Measurements from ENCODE around the gene LYL1. TPM values are rescaled to one million over a fixed set of nuclear protein-coding genes. Genes with fewer than 3 reads are reported as not detected.

Gene LYL1
- total RNA-seq, 2 donors from 2014 or later: 4.6 to 13.3 TPM

GRCh38 chr19:13094106-13094504 lies 8.6 kb downstream of the LYL1 start:
- intact Hi-C loops (cut with DNase I): no loop called here

GRCh38 chr19:13093407-13094105 lies 9.1 kb downstream of the LYL1 start:
- Histone ChIP-seq H3K9me3 (no peaks in the 10 kb centered on the region), H3K27me3 (replicated peaks; ENCODE audit: insufficient read depth) (no peaks in the 10 kb centered on the region), H3K36me3 (peaks cover 5 to 13% of the 10 kb centered on the region in 2 donors), H3K4me3 (no peak overlapping the region), H3K4me1 (replicated peaks) (peaks cover 11% of the 10 kb centered on the region), H3K27ac (peak overlapping the region; percentile 56 to 88)
- peak; percentile 74 for DNase-seq (ENCODE audit: low spot score)
- no peak for TF ChIP-seq POLR2A (IDR thresholded peaks at IDR 0.05)
- TF ChIP-seq POLR2AphosphoS5 (IDR thresholded peaks at IDR 0.05): peak; percentile 31
- TF ChIP-seq, protein P1, sequence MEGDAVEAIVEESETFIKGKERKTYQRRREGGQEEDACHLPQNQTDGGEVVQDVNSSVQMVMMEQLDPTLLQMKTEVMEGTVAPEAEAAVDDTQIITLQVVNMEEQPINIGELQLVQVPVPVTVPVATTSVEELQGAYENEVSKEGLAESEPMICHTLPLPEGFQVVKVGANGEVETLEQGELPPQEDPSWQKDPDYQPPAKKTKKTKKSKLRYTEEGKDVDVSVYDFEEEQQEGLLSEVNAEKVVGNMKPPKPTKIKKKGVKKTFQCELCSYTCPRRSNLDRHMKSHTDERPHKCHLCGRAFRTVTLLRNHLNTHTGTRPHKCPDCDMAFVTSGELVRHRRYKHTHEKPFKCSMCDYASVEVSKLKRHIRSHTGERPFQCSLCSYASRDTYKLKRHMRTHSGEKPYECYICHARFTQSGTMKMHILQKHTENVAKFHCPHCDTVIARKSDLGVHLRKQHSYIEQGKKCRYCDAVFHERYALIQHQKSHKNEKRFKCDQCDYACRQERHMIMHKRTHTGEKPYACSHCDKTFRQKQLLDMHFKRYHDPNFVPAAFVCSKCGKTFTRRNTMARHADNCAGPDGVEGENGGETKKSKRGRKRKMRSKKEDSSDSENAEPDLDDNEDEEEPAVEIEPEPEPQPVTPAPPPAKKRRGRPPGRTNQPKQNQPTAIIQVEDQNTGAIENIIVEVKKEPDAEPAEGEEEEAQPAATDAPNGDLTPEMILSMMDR (IDR thresholded peaks at IDR 0.05): peak; percentile 93 to 97 (median 95)
- intact Hi-C loops (cut with DNase I): loop anchor here (2.0 kb wide), 1 partner anchor 111 kb away; no protein-coding TSS in a partner anchor
- 40% methylated on average over 12 of the region's 12 CpGs for WGBS

More at GRCh38 chr19:13094106-13094504, 8.6 kb downstream of the LYL1 start:
- DNase-seq (ENCODE audit: low spot score): no peak
- H3K9me3 ChIP-seq: no peaks in the 10 kb centered on the region
- TF ChIP-seq, protein P1 (IDR thresholded peaks at IDR 0.05): no peak
- TF ChIP-seq POLR2AphosphoS5 (IDR thresholded peaks at IDR 0.05): no peak
- peaks cover 5 to 13% of the 10 kb centered on the region in 2 donors for H3K36me3 ChIP-seq
- peak overlapping the region; percentile 56 to 88 for H3K27ac ChIP-seq
- 61% methylated on average over 5 of the region's 5 CpGs for WGBS
- no peaks in the 10 kb centered on the region for H3K27me3 ChIP-seq (replicated peaks; ENCODE audit: insufficient read depth)
- H3K4me1 ChIP-seq (replicated peaks): peaks cover 11% of the 10 kb centered on the region
- H3K4me3 ChIP-seq: no peak overlapping the region

DNA sequence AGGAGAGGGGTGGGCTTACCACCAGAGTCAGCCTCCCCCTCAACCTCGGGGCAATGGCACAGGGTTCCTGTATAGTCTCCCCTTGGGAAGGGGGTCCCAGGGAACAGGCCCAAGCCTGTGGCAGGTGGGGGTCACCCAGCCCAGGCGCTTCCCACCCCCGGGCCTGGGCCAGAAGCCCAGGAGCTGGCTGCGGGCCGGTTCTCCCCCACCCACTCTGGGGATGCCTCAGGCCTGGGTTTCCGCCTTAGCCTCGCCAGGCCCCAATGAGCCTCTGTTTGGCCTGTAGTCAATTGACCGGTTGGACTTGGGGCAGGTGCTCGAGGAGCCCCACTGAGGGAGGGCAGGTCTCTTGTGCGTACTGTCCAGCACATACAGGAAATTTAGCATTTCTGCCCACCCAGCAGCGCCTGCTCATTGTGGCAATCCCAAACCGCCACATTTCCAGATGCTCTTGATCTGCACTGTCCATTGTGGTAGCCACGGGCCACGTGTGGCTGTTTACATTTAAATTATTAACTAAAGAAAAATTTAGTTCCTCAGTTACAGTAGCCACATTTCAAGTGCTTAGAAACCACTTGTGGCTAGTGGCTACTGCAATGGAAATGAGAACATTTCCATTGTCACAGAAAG lies 9.9 kb downstream of the LYL1 start:
- H3K4me3 ChIP-seq: no peak overlapping the region
- intact Hi-C loops (cut with DNase I): loop anchor here (2.0 kb wide), 1 partner anchor 110 kb away; no protein-coding TSS in a partner anchor
- peak overlapping the region; percentile 79 to 88 for H3K27ac ChIP-seq
- peaks cover 5 to 13% of the 10 kb centered on the region in 2 donors for H3K36me3 ChIP-seq
- TF ChIP-seq, protein P1 (IDR thresholded peaks at IDR 0.05): no peak
- no peak for TF ChIP-seq POLR2AphosphoS5 (IDR thresholded peaks at IDR 0.05)
- TF ChIP-seq POLR2A (IDR thresholded peaks at IDR 0.05): no peak
- WGBS: 69% methylated on average over 9 of the region's 14 CpGs
- H3K27me3 ChIP-seq (replicated peaks; ENCODE audit: insufficient read depth): no peaks in the 10 kb centered on the region
- DNase-seq (ENCODE audit: low spot score): no peak
- H3K4me1 ChIP-seq (replicated peaks): peaks cover 9% of the 10 kb centered on the region
- no peaks in the 10 kb centered on the region for H3K9me3 ChIP-seq

DNA sequence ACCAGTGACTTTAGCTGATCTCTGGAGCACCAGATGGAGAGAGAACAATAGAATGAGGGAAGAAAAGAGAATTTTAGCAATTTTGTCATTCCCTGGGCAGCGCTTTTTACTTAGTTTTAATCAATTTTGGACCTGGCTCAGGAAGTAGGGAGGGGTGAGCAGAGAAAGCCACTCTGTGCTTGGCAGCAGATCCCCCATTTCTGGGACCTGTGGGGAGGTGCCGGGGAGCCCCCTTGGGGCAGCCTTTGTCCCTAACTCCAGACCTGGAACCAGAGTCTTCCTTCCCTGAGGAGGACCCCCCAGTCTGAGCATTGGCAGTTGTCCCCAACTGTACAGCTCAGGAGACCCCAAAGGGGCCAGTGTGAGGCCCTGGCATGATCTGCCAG lies 10.5 kb downstream of the LYL1 start:
- intact Hi-C loops (cut with DNase I): loop anchor here (2.0 kb wide), 1 partner anchor 109 kb away; no protein-coding TSS in a partner anchor
- Histone ChIP-seq H3K36me3 (peaks cover 5 to 13% of the 10 kb centered on the region in 2 donors), H3K27ac (peak overlapping the region; percentile 79 to 88), H3K4me1 (replicated peaks) (peaks cover 5% of the 10 kb centered on the region), H3K9me3 (no peaks in the 10 kb centered on the region), H3K27me3 (replicated peaks; ENCODE audit: insufficient read depth) (no peaks in the 10 kb centered on the region), H3K4me3 (no peak overlapping the region)
- DNase-seq (ENCODE audit: low spot score): no peak
- TF ChIP-seq POLR2AphosphoS5 (IDR thresholded peaks at IDR 0.05) (no peak), POLR2A (IDR thresholded peaks at IDR 0.05) (no peak)
- 74% methylated on average over 2 of the region's 2 CpGs for WGBS

DNA sequence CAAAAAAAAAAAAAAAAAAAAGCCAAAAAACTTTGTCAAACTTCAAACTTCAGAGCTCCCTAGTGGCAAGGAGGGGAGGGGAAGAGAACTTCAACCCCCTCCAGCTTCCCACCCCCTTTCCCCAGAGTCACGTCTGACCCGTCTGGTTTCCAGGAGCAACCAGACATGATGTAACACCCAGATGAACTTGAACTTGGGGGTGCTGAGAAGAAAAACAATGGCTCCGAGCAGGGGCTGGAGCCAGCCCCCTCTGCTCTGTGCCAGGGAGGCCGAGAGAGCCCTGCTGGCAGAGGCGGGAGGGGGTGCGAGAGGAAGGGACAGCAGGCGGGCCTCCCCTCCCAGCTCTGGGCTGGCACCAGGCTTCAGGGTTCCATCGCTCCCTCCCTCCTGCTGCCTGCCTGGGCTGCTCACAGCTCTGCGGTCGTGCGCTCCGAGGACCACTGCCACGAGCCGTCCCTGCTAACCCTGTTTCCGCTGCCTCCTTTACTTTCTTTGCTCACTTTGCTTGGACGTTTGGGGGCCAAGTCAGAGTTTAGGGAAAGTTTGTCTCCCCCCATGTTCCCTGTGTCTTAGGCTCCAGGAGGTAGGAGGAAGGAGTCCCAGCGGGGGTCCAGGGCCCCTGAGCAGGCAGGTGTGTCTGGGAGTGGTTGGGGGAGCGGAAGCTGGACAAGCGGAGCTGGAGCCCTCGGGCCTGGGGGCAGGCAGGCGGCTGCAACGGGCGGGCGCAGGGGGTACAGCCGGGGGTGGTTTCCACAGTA lies 11.1 kb downstream of the LYL1 start:
- H3K4me1 ChIP-seq (replicated peaks): peaks cover 5% of the 10 kb centered on the region
- no peak for DNase-seq (ENCODE audit: low spot score)
- H3K9me3 ChIP-seq: no peaks in the 10 kb centered on the region
- 25% methylated on average over 25 of the region's 25 CpGs for WGBS
- intact Hi-C loops (cut with DNase I): loop anchor here (2.0 kb wide), 1 partner anchor 109 kb away; no protein-coding TSS in a partner anchor
- no peaks in the 10 kb centered on the region for H3K27me3 ChIP-seq (replicated peaks; ENCODE audit: insufficient read depth)
- peak overlapping the region; percentile 79 to 88 for H3K27ac ChIP-seq
- TF ChIP-seq POLR2A (IDR thresholded peaks at IDR 0.05) (no peak), POLR2AphosphoS5 (IDR thresholded peaks at IDR 0.05) (peak; percentile 25)
- TF ChIP-seq, protein P1 (IDR thresholded peaks at IDR 0.05): peak in 1 of 4 experiments; percentile 6
- no peak overlapping the region for H3K4me3 ChIP-seq
- peaks cover 5 to 13% of the 10 kb centered on the region in 2 donors for H3K36me3 ChIP-seq
